Smooth muscle cell (in vitro differentiated cells): ENCODE results near the gene CACHD1. TPM values are rescaled to one million over a fixed set of nuclear protein-coding genes. Genes with fewer than 3 reads are reported as not detected.

Experiments
- DNase-seq: peaks from one replicate; lab custom pipeline; 2025; ENCODE audit not compliant: unreplicated experiment; lab: John Stamatoyannopoulos, UW
- H2AFZ ChIP-seq: fragments of 200-600 bp; sonication (generic); 2 replicates; pipeline ENCODE4 v1.6.0; 2016; ENCODE audit warnings: antibody characterized with exemption, low read depth, mild to moderate bottlenecking
- H3F3A ChIP-seq: fragments of 200-600 bp; sonication (generic); 2 replicates; pipeline ENCODE4 v1.6.0; 2017; ENCODE audit warnings: antibody characterized with exemption, low read depth
- H3K27ac ChIP-seq: fragments of 200-600 bp; sonication (generic); 2 replicates; pipeline ENCODE4 v1.5.1; 2016; ENCODE audit warnings: low read depth, mild to moderate bottlenecking
- H3K27me3 ChIP-seq: fragments of 200-600 bp; sonication (generic); 2 replicates; pipeline ENCODE4 v1.6.1; 2016; ENCODE audit warnings: low read depth, mild to moderate bottlenecking
- H3K36me3 ChIP-seq: fragments of 200-600 bp; sonication (generic); 2 replicates; pipeline ENCODE4 v1.5.1; 2016; ENCODE audit warnings: low read depth
- H3K4me1 ChIP-seq: fragments of 200-600 bp; sonication (generic); 2 replicates; pipeline ENCODE4 v1.5.1; 2016; ENCODE audit warnings: low read depth
- H3K4me2 ChIP-seq: fragments of 200-600 bp; sonication (generic); 2 replicates; pipeline ENCODE4 v1.6.0; 2016; ENCODE audit warnings: mild to moderate bottlenecking
- H3K4me3 ChIP-seq: fragments of 200-600 bp; sonication (generic); 2 replicates; pipeline ENCODE4 v1.5.1; 2016; ENCODE audit warnings: mild to moderate bottlenecking
- H3K79me2 ChIP-seq: fragments of 200-600 bp; sonication (generic); 2 replicates; pipeline ENCODE4 v1.6.0; 2016; ENCODE audit warnings: low read depth, mild to moderate bottlenecking
- H3K9ac ChIP-seq: fragments of 200-600 bp; sonication (generic); 2 replicates; pipeline ENCODE4 v1.6.0; 2016; ENCODE audit warnings: low read depth
- H3K9me3 ChIP-seq: fragments of 200-600 bp; sonication (generic); replicated peaks from 2 replicates; pipeline ENCODE4 v1.5.1; 2016; ENCODE audit warnings: low read depth
- H4K20me1 ChIP-seq: fragments of 200-600 bp; sonication (generic); 2 replicates; pipeline ENCODE4 v1.6.0; 2016; ENCODE audit warnings: low read depth
- CTCF ChIP-seq: fragments of 200-600 bp; sonication (generic); IDR thresholded peaks from 2 replicates; pipeline ENCODE4 v1.5.1; 2017; ENCODE audit warnings: borderline replicate concordance, mild to moderate bottlenecking, antibody characterized with exemption; ENCODE audit not compliant: insufficient read depth, poor library complexity, severe bottlenecking
- WGBS: methylation state at CpG from one replicate; pipeline ENCODE4 v1.1.7; 2016; ENCODE audit warnings: low lambda C conversion rate; 5-methylcytosine and 5-hydroxymethylcytosine counted together
- polyA plus RNA-seq: library from polyadenylated mRNA; unstranded; fragments of >200 nt; fragmentation: Nextera tagmentation; extraction: Ambion mirVana; gene quantifications from 2 replicates; pipeline ENCODE4 v1.2.1, GENCODE V29; 2016
- total RNA-seq: library from RNA; depleted of rRNA; stranded (reverse); fragments of >200 nt; gene quantifications from 2 replicates; pipeline ENCODE4 v1.2.3, GENCODE V29; 2014

The CACHD1 gene
- total and polyA plus RNA-seq, 2 experiments from 2014 or later, result 12.9 to 20.8 TPM

- no peak overlapping the region for H3K4me2 ChIP-seq
- WGBS, result 93% methylated on average over 4 of the region's 4 CpGs
- H3K27ac ChIP-seq, result no peak overlapping the region
- no peak overlapping the region for H3K4me3 ChIP-seq
- TF ChIP-seq CTCF, result no peak
- no peaks in the 10 kb centered on the region for H3K36me3 ChIP-seq
- H2AFZ ChIP-seq, result no peak overlapping the region
- no peak for DNase-seq
- H3K4me1 ChIP-seq, result peaks cover 6% of the 10 kb centered on the region
- no peaks in the 10 kb centered on the region for H3K27me3 ChIP-seq
- H3K79me2 ChIP-seq, result no peaks in the 10 kb centered on the region
- H3F3A ChIP-seq, result no peaks in the 10 kb centered on the region
- peaks cover 7% of the 10 kb centered on the region for H4K20me1 ChIP-seq
- no peaks in the 10 kb centered on the region for H3K9me3 ChIP-seq
- H3K9ac ChIP-seq, result no peak overlapping the region
Observed at GRCh38 chr1:64581843-64582185, 111.9 kb downstream of the CACHD1 start.

DNA sequence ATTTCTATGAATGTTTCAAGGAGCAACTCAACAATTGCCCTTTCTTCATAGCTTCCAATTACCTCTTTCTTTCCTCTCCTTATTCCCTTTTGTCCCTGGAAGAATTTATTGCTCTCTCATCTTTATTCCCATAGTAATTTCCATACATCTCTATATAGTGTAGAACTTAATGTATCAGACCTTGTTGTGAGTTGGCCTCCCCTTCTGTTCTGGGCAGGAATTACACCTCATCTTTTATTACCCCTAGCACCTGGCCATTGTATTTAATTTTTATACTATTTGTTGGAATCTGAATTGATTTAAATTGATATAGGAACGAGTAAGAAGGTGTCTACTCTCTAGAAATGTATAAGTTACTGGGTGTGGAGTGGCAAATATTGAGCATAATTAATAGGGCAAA is 114.5 kb downstream of the CACHD1 start:
- peak; percentile 18 for TF ChIP-seq CTCF
- H3K27me3 ChIP-seq, result no peaks in the 10 kb centered on the region

DNA sequence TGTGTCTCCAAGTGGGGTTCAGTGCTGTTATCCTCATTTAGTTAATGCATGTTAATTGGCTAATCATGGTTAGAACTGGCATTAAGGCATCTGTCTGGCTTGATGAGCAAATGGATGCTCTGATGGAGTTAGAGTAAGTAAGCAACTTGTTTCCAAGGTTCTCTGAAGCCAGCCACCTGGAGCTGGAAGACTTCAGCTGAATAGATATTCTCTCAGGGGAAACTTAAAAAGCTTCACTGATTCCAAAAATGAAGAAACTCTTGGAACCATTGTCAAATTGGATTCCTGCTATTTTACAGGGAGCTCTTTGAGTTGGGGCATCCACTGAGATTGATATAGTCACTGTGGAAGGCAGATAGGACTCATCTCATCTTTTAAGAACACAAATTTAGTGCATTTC is 118.9 kb downstream of the CACHD1 start:
- no peak for TF ChIP-seq CTCF
- H3K4me3 ChIP-seq, result no peak overlapping the region

More for the DNA sequence above, 114.5 kb downstream of the CACHD1 start:
- Histone ChIP-seq H3K36me3 (no peaks in the 10 kb centered on the region), H3K27ac (no peak overlapping the region), H3K9ac (no peak overlapping the region), H4K20me1 (peaks cover 7% of the 10 kb centered on the region), H3F3A (no peaks in the 10 kb centered on the region), H3K4me1 (peaks cover 6% of the 10 kb centered on the region), H3K79me2 (peaks cover 4% of the 10 kb centered on the region), H3K4me3 (no peak overlapping the region), H3K9me3 (no peaks in the 10 kb centered on the region), H3K4me2 (no peak overlapping the region), H2AFZ (no peak overlapping the region)
- WGBS, result 81% methylated on average over 1 of the region's 1 CpG
- no peak for DNase-seq

GRCh38 chr1:64590316-64590715 is 120.4 kb downstream of the CACHD1 start:
- H2AFZ ChIP-seq, result no peak overlapping the region
- no peak for DNase-seq
- no peaks in the 10 kb centered on the region for H3K27me3 ChIP-seq
- H3K36me3 ChIP-seq, result no peaks in the 10 kb centered on the region
- TF ChIP-seq CTCF, result no peak
- WGBS, result 90% methylated on average over 1 of the region's 1 CpG
- H4K20me1 ChIP-seq, result no peaks in the 10 kb centered on the region
- no peak overlapping the region for H3K27ac ChIP-seq
- H3K79me2 ChIP-seq, result peaks cover 4% of the 10 kb centered on the region
- no peak overlapping the region for H3K9ac ChIP-seq
- H3K9me3 ChIP-seq, result no peaks in the 10 kb centered on the region
- H3K4me1 ChIP-seq, result no peaks in the 10 kb centered on the region
- H3K4me2 ChIP-seq, result no peak overlapping the region
- no peak overlapping the region for H3K4me3 ChIP-seq
- no peaks in the 10 kb centered on the region for H3F3A ChIP-seq

More for the DNA sequence above, 118.9 kb downstream of the CACHD1 start:
- H3K4me2 ChIP-seq, result no peak overlapping the region
- H3K27ac ChIP-seq, result no peak overlapping the region
- DNase-seq, result no peak
- H4K20me1 ChIP-seq, result no peaks in the 10 kb centered on the region
- H3K36me3 ChIP-seq, result no peaks in the 10 kb centered on the region
- H3K27me3 ChIP-seq, result no peaks in the 10 kb centered on the region
- H3K9me3 ChIP-seq, result no peaks in the 10 kb centered on the region
- H3K9ac ChIP-seq, result no peak overlapping the region
- no peak overlapping the region for H2AFZ ChIP-seq
- peaks cover 4% of the 10 kb centered on the region for H3K79me2 ChIP-seq
- H3F3A ChIP-seq, result no peaks in the 10 kb centered on the region
- no peaks in the 10 kb centered on the region for H3K4me1 ChIP-seq
